Neuronal stem cell (in vitro differentiated cells): Measurements from ENCODE around the gene IQGAP1.
"Not testable (repeated sequence)": the region's sequence is repeated elsewhere in the genome, so short reads cannot be mapped to it uniquely, and the experiment has no call there.

Experiments
- DNase-seq: peaks from one replicate; pipeline ENCODE4 v3.0.0-alpha.2; 2013; ENCODE audit warnings: low spot score
- H2AFZ ChIP-seq: one replicate; pipeline ENCODE4 v1.6.1; 2013; ENCODE audit warnings: mild to moderate bottlenecking, low read length, inconsistent platforms
- H2AK5ac ChIP-seq: 2 replicates; pipeline ENCODE4 v1.6.1; 2013; ENCODE audit warnings: low read depth, mild to moderate bottlenecking, inconsistent platforms, low read length, moderate library complexity, mixed read lengths
- H2BK120ac ChIP-seq: 2 replicates; pipeline ENCODE4 v1.6.1; 2013; ENCODE audit warnings: low read depth, mild to moderate bottlenecking, inconsistent platforms, low read length, moderate library complexity, mixed read lengths
- H2BK12ac ChIP-seq: one replicate; pipeline ENCODE4 v1.6.1; 2013; ENCODE audit warnings: low read length, inconsistent platforms
- H2BK15ac ChIP-seq: 2 replicates; pipeline ENCODE4 v1.6.1; 2013; ENCODE audit warnings: mild to moderate bottlenecking, low read length, inconsistent platforms, mixed read lengths
- H2BK5ac ChIP-seq: one replicate; pipeline ENCODE4 v1.6.1; 2013; ENCODE audit warnings: inconsistent platforms, mild to moderate bottlenecking, low read length, moderate library complexity
- H3K14ac ChIP-seq: one replicate; pipeline ENCODE4 v1.6.1; 2013; ENCODE audit warnings: low read length, inconsistent platforms
- H3K18ac ChIP-seq: 2 replicates; pipeline ENCODE4 v1.6.1; 2013; ENCODE audit warnings: low read length, inconsistent platforms
- H3K23ac ChIP-seq: 2 replicates; pipeline ENCODE4 v1.6.1; 2013; ENCODE audit warnings: low read depth, mild to moderate bottlenecking, mixed read lengths, low read length, inconsistent platforms; ENCODE audit not compliant: poor library complexity
- H3K27ac ChIP-seq: replicated peaks from 3 replicates; pipeline ENCODE4 v1.5.1; 2013; ENCODE audit warnings: low read length, inconsistent platforms
- H3K27me3 ChIP-seq, 3 experiments: 2 replicates each; pipeline ENCODE4 v1.6.1; 2013; ENCODE audit warnings: low read length in 3 of 3, mild to moderate bottlenecking in 2 of 3, inconsistent platforms in 1 of 3, low read depth in 1 of 3, mixed read lengths in 1 of 3, moderate library complexity in 1 of 3; ENCODE audit not compliant: control insufficient read depth in 3 of 3, insufficient read depth in 3 of 3
- H3K36me3 ChIP-seq, 2 donors: replicated peaks in 1 of 2; 2 replicates each; pipeline ENCODE4 v1.6.1; 2013; ENCODE audit warnings: low read length in 2 of 2; ENCODE audit not compliant: control insufficient read depth in 2 of 2, insufficient read depth in 2 of 2
- H3K4ac ChIP-seq: 2 replicates; pipeline ENCODE4 v1.6.1; 2013; ENCODE audit warnings: inconsistent platforms, mild to moderate bottlenecking, low read length, moderate library complexity
- H3K4me1 ChIP-seq, 2 donors: 1 replicate in 1 of 2; 2 replicates in 1 of 2; pipeline ENCODE4 v1.6.1; 2013; ENCODE audit warnings: low read length in 2 of 2, low read depth in 1 of 2; ENCODE audit not compliant: control insufficient read depth in 2 of 2, insufficient read depth in 1 of 2
- H3K4me2 ChIP-seq: one replicate; pipeline ENCODE4 v1.6.1; 2013; ENCODE audit warnings: mild to moderate bottlenecking, low read length, inconsistent platforms; ENCODE audit not compliant: insufficient read depth, poor library complexity, severe bottlenecking
- H3K4me3 ChIP-seq, 2 donors: 2 replicates each; pipeline ENCODE4 v1.5.1; 2013; ENCODE audit warnings: low read length in 2 of 2, mild to moderate bottlenecking in 2 of 2, inconsistent platforms in 1 of 2, moderate library complexity in 1 of 2
- H3K79me1 ChIP-seq: one replicate; pipeline ENCODE4 v1.6.1; 2013; ENCODE audit warnings: low read depth, mild to moderate bottlenecking, inconsistent platforms, low read length, moderate library complexity
- H3K9ac ChIP-seq: one replicate; pipeline ENCODE4 v1.6.1; 2013; ENCODE audit warnings: mild to moderate bottlenecking, low read depth, low read length, inconsistent platforms; ENCODE audit not compliant: poor library complexity
- H3K9me3 ChIP-seq, 2 donors: replicated peaks in 1 of 2; 2 replicates each; pipeline versions ENCODE3 to v1.6.1; 2013; ENCODE audit warnings: low read length in 2 of 2, mild to moderate bottlenecking in 2 of 2, inconsistent platforms in 1 of 2, low read depth in 1 of 2, mixed read lengths in 1 of 2, moderate library complexity in 1 of 2; ENCODE audit not compliant: control insufficient read depth in 2 of 2, insufficient read depth in 1 of 2
- H4K8ac ChIP-seq: one replicate; pipeline ENCODE4 v1.6.1; 2013; ENCODE audit warnings: low read depth, mild to moderate bottlenecking, inconsistent platforms, low read length, moderate library complexity
- H4K91ac ChIP-seq: one replicate; pipeline ENCODE4 v1.6.1; 2013; ENCODE audit warnings: low read length, low read depth, mild to moderate bottlenecking, inconsistent platforms; ENCODE audit not compliant: poor library complexity
- WGBS, 2 donors: extraction: QIAGEN DNeasy Blood & Tissue Kit; methylation state at CpG; one replicate each; pipeline ENCODE4 v1.1.7; 2013; ENCODE audit warnings: missing lambda C conversion rate in 2 of 2, mixed read lengths in 1 of 2; ENCODE audit not compliant: insufficient read length in 2 of 2, insufficient replicate concordance in 1 of 2; ENCODE audit errors: extremely low coverage in 2 of 2; 5-methylcytosine and 5-hydroxymethylcytosine counted together

Gene IQGAP1

DNA sequence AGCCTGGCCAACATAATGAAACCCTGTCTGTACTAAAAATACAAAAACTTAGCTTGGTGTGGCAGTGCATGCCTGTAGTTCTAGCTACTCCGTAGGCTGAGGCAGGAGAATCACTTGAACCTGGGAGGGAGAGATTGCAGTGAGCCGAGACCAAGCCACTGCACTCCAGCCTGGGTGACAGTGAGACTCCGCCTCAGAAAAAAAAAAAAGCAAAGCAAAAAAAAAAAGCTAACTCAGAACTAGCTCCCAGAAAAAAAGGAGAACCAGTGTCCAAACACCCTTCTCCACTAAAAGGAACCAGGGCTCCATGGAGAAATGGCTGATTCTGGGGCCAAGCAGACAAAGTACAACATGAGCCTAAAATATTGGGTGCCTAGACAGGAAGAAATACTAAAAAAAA lies 124.9 kb downstream of the IQGAP1 start:
- Histone ChIP-seq H3K79me1 (no peaks in the 10 kb centered on the region), H2BK5ac (no peak overlapping the region), H3K4me1 (no peaks in the 10 kb centered on the region), H2BK120ac (no peak overlapping the region), H2AK5ac (no peak overlapping the region), H3K27me3 (no peaks in the 10 kb centered on the region), H3K23ac (no peak overlapping the region), H4K91ac (no peak overlapping the region), H2BK15ac (no peak overlapping the region), H3K9ac (no peak overlapping the region), H3K18ac (no peak overlapping the region), H3K4ac (no peak overlapping the region), H3K4me2 (no peak overlapping the region), H2AFZ (no peak overlapping the region), H3K27ac (no peak overlapping the region), H3K4me3 (no peak overlapping the region), H2BK12ac (no peak overlapping the region), H3K9me3 (peaks cover 0 to 8% of the 10 kb centered on the region in 2 donors), H4K8ac (no peak overlapping the region), H3K36me3 (no peaks in the 10 kb centered on the region), H3K14ac (no peak overlapping the region)
- DNase-seq, result no peak
- WGBS, 2 donors, result no CpG with 5 or more reads among the region's 3 CpGs

DNA sequence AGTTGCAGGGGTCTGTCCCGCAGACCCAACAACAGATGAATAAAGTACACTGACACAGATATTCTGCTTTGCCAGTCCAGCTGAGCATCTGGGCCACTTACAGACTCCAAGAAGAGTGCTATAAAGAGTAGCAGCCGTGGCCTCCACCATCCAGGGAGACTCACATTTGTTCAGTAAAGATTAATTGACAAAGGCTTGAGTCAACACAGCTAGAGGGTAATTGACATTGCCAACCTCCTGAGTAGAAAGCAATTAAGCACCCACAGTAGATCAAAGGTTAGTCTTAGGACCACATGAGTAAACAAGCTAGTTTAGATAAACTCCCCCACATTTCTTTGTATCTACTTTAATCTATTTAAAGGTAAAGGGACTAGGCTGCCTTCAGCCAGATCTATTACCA lies 125.4 kb downstream of the IQGAP1 start:
- Histone ChIP-seq H3K4me2 (no peak overlapping the region), H3K79me1 (no peaks in the 10 kb centered on the region), H2BK5ac (no peak overlapping the region), H3K36me3 (no peaks in the 10 kb centered on the region), H3K9me3 (peaks cover 0 to 8% of the 10 kb centered on the region in 2 donors), H3K4me3 (no peak overlapping the region), H3K27me3 (no peaks in the 10 kb centered on the region), H2BK15ac (no peak overlapping the region), H4K8ac (no peak overlapping the region), H2AFZ (no peak overlapping the region), H3K18ac (no peak overlapping the region), H3K27ac (no peak overlapping the region), H3K4me1 (no peaks in the 10 kb centered on the region), H2BK12ac (no peak overlapping the region), H3K23ac (no peak overlapping the region), H2AK5ac (no peak overlapping the region), H3K14ac (no peak overlapping the region), H3K9ac (no peak overlapping the region), H2BK120ac (no peak overlapping the region), H3K4ac (no peak overlapping the region), H4K91ac (no peak overlapping the region)
- DNase-seq, result no peak
- no CpG with 5 or more reads among the region's 2 CpGs for WGBS, 2 donors

DNA sequence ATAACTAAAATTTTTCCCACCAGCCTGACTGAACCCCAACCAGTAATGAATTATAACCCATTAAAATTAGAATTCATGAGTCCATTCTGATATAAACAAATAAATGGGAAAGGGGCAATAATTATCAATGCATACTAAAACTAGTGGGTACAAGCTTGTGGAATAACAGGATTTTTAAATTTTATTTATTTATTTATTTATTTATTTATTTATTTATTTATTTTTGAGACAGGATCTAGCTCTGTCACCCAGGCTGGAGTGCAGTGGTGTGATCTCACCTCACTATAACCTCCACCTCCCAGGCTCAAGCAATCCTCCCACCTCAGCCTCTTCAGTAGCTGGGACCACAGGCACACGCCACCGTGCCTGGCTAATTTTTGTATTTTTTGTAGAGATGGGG lies 125.9 kb downstream of the IQGAP1 start:
- not testable (repeated sequence) for H2BK15ac ChIP-seq, H3K27me3 ChIP-seq, H3K18ac ChIP-seq, H2AK5ac ChIP-seq, H2AFZ ChIP-seq, H4K8ac ChIP-seq, DNase-seq, H3K9ac ChIP-seq, H2BK12ac ChIP-seq, H3K79me1 ChIP-seq, H2BK5ac ChIP-seq, H3K4me2 ChIP-seq, H3K4me1 ChIP-seq, H3K14ac ChIP-seq, H3K9me3 ChIP-seq, H3K27ac ChIP-seq, H2BK120ac ChIP-seq, H3K4ac ChIP-seq, H3K23ac ChIP-seq, H3K4me3 ChIP-seq, H3K36me3 ChIP-seq, H4K91ac ChIP-seq
- no CpG with 5 or more reads among the region's 2 CpGs for WGBS, 2 donors

DNA sequence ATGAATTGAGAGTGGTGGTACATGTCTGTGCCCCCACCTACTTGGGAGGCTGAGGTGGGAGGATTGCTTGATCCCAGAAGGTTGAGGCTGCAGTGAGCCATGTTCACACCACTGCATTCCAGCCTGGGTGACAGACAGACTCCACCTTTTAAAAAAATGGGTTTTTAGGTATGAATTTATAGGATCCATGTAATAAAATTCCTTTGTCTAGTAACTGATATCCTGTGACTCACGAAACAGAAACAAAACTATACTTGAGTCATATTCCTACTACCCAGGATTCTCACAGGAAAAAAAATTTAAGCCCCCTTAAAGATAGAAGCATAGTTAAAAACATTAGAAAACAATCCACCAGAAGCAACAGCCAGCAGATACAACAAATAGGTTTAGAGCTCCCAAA lies 131.6 kb downstream of the IQGAP1 start:
- Histone ChIP-seq H3K4me3 (no peak overlapping the region), H4K91ac (no peak overlapping the region), H3K9me3 (no peaks in the 10 kb centered on the region), H3K4me2 (no peak overlapping the region), H2BK12ac (no peak overlapping the region), H3K9ac (no peak overlapping the region), H3K27ac (no peak overlapping the region), H3K79me1 (no peaks in the 10 kb centered on the region), H3K4me1 (no peaks in the 10 kb centered on the region), H4K8ac (no peak overlapping the region), H3K23ac (no peak overlapping the region), H2AK5ac (no peak overlapping the region), H2BK120ac (no peak overlapping the region), H2BK15ac (no peak overlapping the region), H2AFZ (no peak overlapping the region), H3K4ac (no peak overlapping the region), H3K14ac (no peak overlapping the region), H3K18ac (no peak overlapping the region), H3K36me3 (no peaks in the 10 kb centered on the region), H3K27me3 (no peaks in the 10 kb centered on the region), H2BK5ac (no peak overlapping the region)
- no peak for DNase-seq
- no CpG with 5 or more reads among the region's 1 CpG for WGBS, 2 donors
